Endothelial cell of umbilical vein (primary cell): ENCODE results near the gene SESN2.

ENCODE experiments used
- CTCF ChIP-seq, 2 donors: IDR thresholded peaks; 1 replicate in 1 of 2; 2 replicates in 1 of 2; pipeline ENCODE4 v1.5.1; 2011; ENCODE audit warnings: low read length in 2 of 2, mild to moderate bottlenecking in 2 of 2, moderate library complexity in 2 of 2, control low read depth in 1 of 2, inconsistent platforms in 1 of 2, low read depth in 1 of 2; ENCODE audit not compliant: insufficient read depth in 1 of 2; ENCODE audit errors: extremely low read depth in 1 of 2
- FOS ChIP-seq: IDR thresholded peaks from 2 replicates; pipeline ENCODE4 v1.6.1; 2011; ENCODE audit warnings: mild to moderate bottlenecking, low read length, moderate library complexity, borderline replicate concordance; ENCODE audit not compliant: insufficient read depth
- POLR2AphosphoS5 ChIP-seq: IDR thresholded peaks from 2 replicates; pipeline ENCODE4 v1.6.1; 2012; ENCODE audit warnings: low read depth, mild to moderate bottlenecking, control low read depth, low read length, moderate library complexity; ENCODE audit not compliant: insufficient read depth

- TF ChIP-seq CTCF (IDR thresholded peaks at IDR 0.05; ENCODE audit: extremely low read depth in 1 of 2, insufficient read depth in 1 of 2, low read depth in 1 of 2, low read length in 2 of 2) (no peak), POLR2AphosphoS5 (no peak), FOS (no peak)
Observed at GRCh38 chr1:28326984-28327383, 67.7 kb downstream of the SESN2 start.
